IMR-90 (cell line): Measurements from ENCODE around the gene PIP4K2B. TPM values are rescaled to one million over a fixed set of nuclear protein-coding genes. Genes with fewer than 3 reads are reported as not detected.

Source experiments
- ATAC-seq: fragments of 200-7000 bp; cut with Tn5 transposase; 2 replicates; pipeline ENCODE4 v1.9.1; 2020; ENCODE audit warnings: low read depth, mild to moderate bottlenecking, moderate library complexity
- BruUV-seq: library from RNA; stranded (reverse); fragments of 400-500 nt; replicated peaks from 2 replicates; lab custom pipeline; 2021; lab: Mats Ljungman, UMichigan
- CTCF ChIA-PET: fragments of 300-600 bp; formaldehyde crosslinking; extraction: SDS; loops from one replicate; lab custom pipeline; 2021; ENCODE audit warnings: antibody characterized with exemption; lab: Yijun Ruan, JAX
- POLR2A ChIA-PET: fragments of 300-600 bp; sonication (Branson Sonifier 250); formaldehyde crosslinking; loops from one replicate; lab custom pipeline; 2022; ENCODE audit warnings: antibody characterized with exemption; ENCODE audit not compliant: unreplicated experiment; lab: Charles Lee
- DNase-seq: peaks from one replicate; pipeline ENCODE4 v3.0.0; 2013
- H2AFZ ChIP-seq: replicated peaks from 2 replicates; pipeline ENCODE3; 2013; ENCODE audit warnings: low read length, mild to moderate bottlenecking; ENCODE audit not compliant: poor library complexity
- H2AK5ac ChIP-seq: 2 replicates; pipeline ENCODE4 v1.6.1; 2013; ENCODE audit warnings: low read depth, low read length, inconsistent platforms
- H2AK9ac ChIP-seq: replicated peaks from 2 replicates; pipeline ENCODE3; 2013; ENCODE audit warnings: mild to moderate bottlenecking, low read depth, low read length, moderate library complexity; ENCODE audit not compliant: poor library complexity
- H2BK120ac ChIP-seq: 2 replicates; pipeline ENCODE4 v1.6.1; 2013; ENCODE audit warnings: low read depth, low read length, inconsistent platforms
- H2BK15ac ChIP-seq: 3 replicates; pipeline ENCODE4 v1.6.1; 2013; ENCODE audit warnings: low read depth, low read length, inconsistent platforms
- H2BK20ac ChIP-seq: 2 replicates; pipeline ENCODE4 v1.6.1; 2013; ENCODE audit warnings: low read depth, mild to moderate bottlenecking, inconsistent platforms, low read length, moderate library complexity
- H2BK5ac ChIP-seq: 2 replicates; pipeline ENCODE4 v1.6.1; 2013; ENCODE audit warnings: mild to moderate bottlenecking, low read depth, low read length, inconsistent platforms; ENCODE audit not compliant: poor library complexity, severe bottlenecking
- H3K14ac ChIP-seq: replicated peaks from 2 replicates; pipeline ENCODE4 v1.6.1; 2013; ENCODE audit warnings: low read depth, low read length, inconsistent platforms
- H3K18ac ChIP-seq: 2 replicates; pipeline ENCODE4 v1.6.1; 2013; ENCODE audit warnings: low read depth, low read length, control low read depth
- H3K23ac ChIP-seq: 2 replicates; pipeline ENCODE4 v1.6.1; 2013; ENCODE audit warnings: low read depth, low read length, inconsistent platforms
- H3K27ac ChIP-seq: 2 replicates; pipeline ENCODE4 v1.5.1; 2013; ENCODE audit warnings: mild to moderate bottlenecking, control low read depth, low read length; ENCODE audit not compliant: insufficient read depth
- H3K27me3 ChIP-seq: 2 replicates; pipeline ENCODE4 v1.6.1; 2013; ENCODE audit warnings: low read length; ENCODE audit not compliant: control insufficient read depth, insufficient read depth
- H3K36me3 ChIP-seq: 2 replicates; pipeline ENCODE4 v1.6.1; 2013; ENCODE audit warnings: low read length, mixed read lengths; ENCODE audit not compliant: control insufficient read depth, insufficient read depth
- H3K4ac ChIP-seq: 2 replicates; pipeline ENCODE4 v1.6.1; 2013; ENCODE audit warnings: low read depth, low read length, inconsistent platforms
- H3K4me1 ChIP-seq: 2 replicates; pipeline ENCODE4 v1.6.1; 2013; ENCODE audit warnings: low read length, mixed read lengths; ENCODE audit not compliant: control insufficient read depth, insufficient read depth
- H3K4me2 ChIP-seq: 2 replicates; pipeline ENCODE4 v1.6.1; 2013; ENCODE audit warnings: low read depth, mild to moderate bottlenecking, control low read depth, low read length, moderate library complexity
- H3K4me3 ChIP-seq: 2 replicates; pipeline ENCODE4 v1.5.1; 2013; ENCODE audit warnings: low read depth, mild to moderate bottlenecking, control low read depth, low read length, moderate library complexity; ENCODE audit not compliant: insufficient read depth
- H3K56ac ChIP-seq: 2 replicates; pipeline ENCODE4 v1.6.1; 2013; ENCODE audit warnings: low read length, inconsistent platforms; ENCODE audit not compliant: insufficient read depth; ENCODE audit errors: extremely low read depth
- H3K79me1 ChIP-seq, 2 experiments: 2 replicates each; pipeline ENCODE4 v1.6.1; 2013; ENCODE audit warnings: low read length in 2 of 2, inconsistent platforms in 1 of 2, low read depth in 1 of 2
- H3K9ac ChIP-seq: 2 replicates; pipeline ENCODE4 v1.6.1; 2013; ENCODE audit warnings: low read depth, low read length, control low read depth
- H3K9me1 ChIP-seq: 2 replicates; pipeline ENCODE4 v1.6.1; 2013; ENCODE audit warnings: low read length, inconsistent platforms; ENCODE audit not compliant: insufficient read depth
- H3K9me3 ChIP-seq: 2 replicates; pipeline ENCODE4 v1.6.1; 2013; ENCODE audit warnings: low read length; ENCODE audit not compliant: control insufficient read depth, insufficient read depth
- H4K20me1 ChIP-seq: 2 replicates; pipeline ENCODE4 v1.6.1; 2013; ENCODE audit warnings: low read length, inconsistent platforms; ENCODE audit not compliant: insufficient read depth
- H4K5ac ChIP-seq: 2 replicates; pipeline ENCODE4 v1.6.1; 2013; ENCODE audit warnings: mild to moderate bottlenecking, low read depth, low read length, control low read depth
- H4K8ac ChIP-seq, 2 experiments: 2 replicates each; pipeline ENCODE4 v1.6.1; 2013; ENCODE audit warnings: low read depth in 2 of 2, low read length in 2 of 2, control low read depth in 1 of 2, inconsistent platforms in 1 of 2
- H4K91ac ChIP-seq: 2 replicates; pipeline ENCODE4 v1.6.1; 2013; ENCODE audit warnings: low read depth, low read length, inconsistent platforms; ENCODE audit not compliant: insufficient read depth
- BHLHE40 ChIP-seq: fragments of 150-350 bp; IDR thresholded peaks from 2 replicates; pipeline ENCODE4 v1.6.1; 2016; ENCODE audit warnings: mild to moderate bottlenecking, low read depth, low read length
- CHD1 ChIP-seq: IDR thresholded peaks from 2 replicates; pipeline ENCODE4 v1.6.1; 2012; ENCODE audit warnings: low read depth, low read length, improper control_type of control experiment
- CTCF ChIP-seq: conservative IDR thresholded peaks from 2 replicates; pipeline ENCODE4 v1.5.1; 2012; ENCODE audit warnings: mild to moderate bottlenecking, low read depth, low read length, improper control_type of control experiment
- ELK1 ChIP-seq: fragments of 150-350 bp; IDR thresholded peaks from 2 replicates; pipeline ENCODE4 v1.6.1; 2016; ENCODE audit warnings: low read depth, mild to moderate bottlenecking, low read length, moderate library complexity, borderline replicate concordance
- MAFK ChIP-seq: IDR thresholded peaks from 2 replicates; pipeline ENCODE4 v1.6.1; 2012; ENCODE audit warnings: low read depth, low read length, improper control_type of control experiment
- MAZ ChIP-seq: IDR thresholded peaks from 2 replicates; pipeline ENCODE4 v1.6.1; 2012; ENCODE audit warnings: low read depth, mild to moderate bottlenecking, low read length, improper control_type of control experiment, moderate library complexity, borderline replicate concordance
- NFE2L2 ChIP-seq: fragments of 150-350 bp; IDR thresholded peaks from 2 replicates; pipeline ENCODE4 v1.6.1; 2016; ENCODE audit warnings: low read depth, mild to moderate bottlenecking, low read length
- POLR2A ChIP-seq: IDR thresholded peaks from 2 replicates; pipeline ENCODE4 v1.6.1; 2012; ENCODE audit warnings: mild to moderate bottlenecking, low read depth, low read length
- RAD21 ChIP-seq: IDR thresholded peaks from 2 replicates; pipeline ENCODE4 v1.6.1; 2012; ENCODE audit warnings: low read length, improper control_type of control experiment
- RCOR1 ChIP-seq: IDR thresholded peaks from 2 replicates; pipeline ENCODE4 v1.6.1; 2012; ENCODE audit warnings: mild to moderate bottlenecking, low read length, improper control_type of control experiment; ENCODE audit not compliant: insufficient replicate concordance
- RFX5 ChIP-seq: IDR thresholded peaks from 2 replicates; pipeline ENCODE4 v1.8.0; 2012; ENCODE audit warnings: low read depth, mild to moderate bottlenecking, low read length, moderate library complexity
- SMC3 ChIP-seq: fragments of 150-350 bp; IDR thresholded peaks from 2 replicates; pipeline ENCODE4 v1.6.1; 2016; ENCODE audit warnings: low read depth, mild to moderate bottlenecking, antibody characterized with exemption, low read length, moderate library complexity
- USF2 ChIP-seq: fragments of 150-350 bp; IDR thresholded peaks from 2 replicates; pipeline ENCODE4 v1.6.1; 2017; ENCODE audit warnings: mild to moderate bottlenecking, antibody characterized with exemption, low read length, low read depth
- WGBS, 2 experiments: methylation state at CpG; one replicate each; pipeline versions ENCODE4 v1.1.5 to v1.1.7; 2013; ENCODE audit warnings: missing lambda C conversion rate in 2 of 2; ENCODE audit not compliant: insufficient read length in 1 of 2; ENCODE audit errors: extremely low coverage in 2 of 2; 5-methylcytosine and 5-hydroxymethylcytosine counted together
- dilution Hi-C: fragments of 300-500 bp; cut with HindIII; formaldehyde crosslinking; loops from one replicate; pipeline ENCODE4 v1.14.3; 2018; ENCODE audit warnings: low sequenced_read_pairs; ENCODE audit not compliant: unreplicated experiment
- in situ Hi-C: fragments of 300-500 bp; cut with MboI; formaldehyde crosslinking; loops from 3 replicates; pipeline ENCODE4 v1.14.3; 2019; ENCODE audit warnings: low sequenced_read_pairs, inconsistent platforms, mixed read lengths
- intact Hi-C: fragments of 100-400 bp; cut with micrococcal nuclease; formaldehyde crosslinking; loops from 2 replicates; pipeline ENCODE4 v1.10.0; 2022
- polyA plus RNA-seq, 3 experiments: library from polyadenylated mRNA; depleted of rRNA; stranded (reverse); fragments of >200 nt; gene quantifications; 2 replicates each; pipeline ENCODE4 v1.2.3, GENCODE V29; 2012; ENCODE audit warnings: low replicate concordance in 1 of 3
- total RNA-seq: library from RNA; depleted of rRNA; stranded (reverse); fragments of >200 nt; gene quantifications from 2 replicates; pipeline ENCODE4 v1.2.3, GENCODE V29; 2012

The PIP4K2B gene
- total and polyA plus RNA-seq, 2 of the 4 experiments (the other 2 are of a cell fraction), result 40.0 to 40.2 TPM

GRCh38 chr17:38746004-38746848 is 53.1 kb downstream of the PIP4K2B start:
- peaks cover 5 to 60% of the 10 kb centered on the region in 2 experiments for H3K79me1 ChIP-seq
- H2AK9ac ChIP-seq, result peak overlapping the region; percentile 73
- TSS peak; percentile 24 for BruUV-seq
- POLR2A ChIA-PET, result no interaction called here
- peaks cover 59% of the 10 kb centered on the region for H4K20me1 ChIP-seq
- H2BK15ac ChIP-seq, result no peak overlapping the region
- WGBS, 2 experiments, result 50% methylated on average over 2 of the region's 8 CpGs; no CpG with 5 or more reads in 1 of the 2 experiments
- H3K4ac ChIP-seq, result no peak overlapping the region
- no peak overlapping the region for H2AFZ ChIP-seq
- in situ Hi-C loops, result no loop called here
- peak overlapping the region; percentile 13; the same call in 1 of the 2 replicates for H3K23ac ChIP-seq
- H3K4me1 ChIP-seq, result peaks cover 25% of the 10 kb centered on the region
- H3K14ac ChIP-seq, result 0 out of 2 replicates have a peak overlapping the region, but pooled peaks have one; percentile 3
- no peak overlapping the region for H3K56ac ChIP-seq
- intact Hi-C loops, result no loop called here
- peak overlapping the region; percentile 61; the same call in 1 of the 2 replicates for H2AK5ac ChIP-seq
- no peak overlapping the region for H4K8ac ChIP-seq
- H3K27me3 ChIP-seq, result no peaks in the 10 kb centered on the region
- dilution Hi-C loops, result no loop called here
- no peaks in the 10 kb centered on the region for H3K9me3 ChIP-seq
- DNase-seq (no peak), ATAC-seq (no peak)
- no peak for TF ChIP-seq POLR2A
- TF ChIP-seq NFE2L2, result no peak
- TF ChIP-seq RCOR1, result no peak
- TF ChIP-seq MAZ, result 0 out of 2 replicates have a peak, but pooled peaks have one; percentile 4
- no peak for TF ChIP-seq CTCF
- no peak for TF ChIP-seq SMC3
- no peak for TF ChIP-seq RFX5
- peak; percentile 49; the same call in 1 of the 2 replicates for TF ChIP-seq USF2
- no peak for TF ChIP-seq RAD21
- no peak for TF ChIP-seq CHD1
- TF ChIP-seq MAFK, result no peak
- no peak for TF ChIP-seq BHLHE40
- no peak for TF ChIP-seq ELK1
- H3K9ac ChIP-seq, result peak overlapping the region; percentile 65
- H2BK5ac ChIP-seq, result no peak overlapping the region
- CTCF ChIA-PET, result interaction anchor here (0.6 kb wide), 1 partner anchor 69 kb away, joined by 3 read pairs; no protein-coding TSS in a partner anchor
- no peak overlapping the region for H2BK120ac ChIP-seq
- H2BK20ac ChIP-seq, result no peak overlapping the region
- H4K91ac ChIP-seq, result no peak overlapping the region
- no peak overlapping the region for H3K27ac ChIP-seq
- H3K4me2 ChIP-seq, result peak overlapping the region; percentile 95
- H3K4me3 ChIP-seq, result peak overlapping the region; percentile 91
- no peak overlapping the region for H3K18ac ChIP-seq
- peaks cover 22% of the 10 kb centered on the region for H3K9me1 ChIP-seq
- H4K5ac ChIP-seq, result no peak overlapping the region
- H3K36me3 ChIP-seq, result no peaks in the 10 kb centered on the region
